Measurements from ENCODE around the gene C2orf68. TPM values are rescaled to one million over a fixed set of nuclear protein-coding genes. Genes with fewer than 3 reads are reported as not detected.

Gene C2orf68
- total and polyA plus RNA-seq, 2 of the 13 experiments (the other 11 are each of a cell fraction or from before 2014, with no cell fraction given): 47.1 to 77.4 TPM

DNA sequence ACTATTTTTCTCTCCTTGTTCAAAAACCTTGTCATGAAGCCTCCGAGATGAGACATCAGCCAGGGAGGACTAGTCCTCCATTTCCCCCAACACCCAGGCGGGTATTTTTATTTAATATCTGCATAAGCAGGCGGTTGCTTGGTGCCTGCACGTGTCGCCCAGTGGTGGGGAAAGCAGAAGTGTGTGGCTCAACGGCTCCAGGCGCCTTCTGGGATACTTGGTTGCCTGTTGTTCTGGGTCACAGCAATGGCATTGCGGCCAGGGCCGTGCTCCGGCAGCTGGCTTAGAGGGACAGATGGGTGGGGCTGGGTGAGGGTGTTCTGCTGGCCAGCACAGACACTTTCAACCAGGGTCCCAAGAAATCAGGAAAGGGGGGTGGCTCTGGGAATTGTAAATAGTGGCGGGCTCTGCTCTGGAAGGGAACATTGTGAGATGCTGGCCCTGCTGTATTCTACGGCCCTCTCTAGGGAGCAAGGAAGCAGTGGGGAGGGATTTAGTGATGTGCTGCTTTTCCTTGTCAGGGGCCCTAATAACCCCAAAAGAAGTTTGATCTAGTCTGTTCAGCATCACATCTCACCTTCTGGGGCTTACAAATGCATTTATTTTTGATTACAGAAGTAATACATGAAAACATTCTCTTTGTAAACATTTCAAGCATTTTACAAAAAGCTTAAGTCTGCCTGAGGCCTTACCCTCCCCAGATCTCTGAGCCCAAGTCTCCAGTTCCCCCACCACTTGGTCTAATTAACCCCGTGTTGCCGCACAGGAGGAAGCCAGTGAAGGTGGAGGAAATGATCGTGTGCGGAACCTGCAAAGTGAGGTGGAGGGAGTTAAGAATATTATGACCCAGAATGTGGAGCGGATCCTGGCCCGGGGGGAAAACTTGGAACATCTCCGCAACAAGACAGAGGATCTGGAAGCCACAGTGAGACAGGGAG lies 33.4 kb downstream of the C2orf68 start:
- no peaks in the 10 kb centered on the region for H3K9me3 ChIP-seq (ENCODE audit: low read length)
- H3K79me2 ChIP-seq (ENCODE audit: insufficient read depth, low read length): peaks cover 12% of the 10 kb centered on the region
- BruUV-seq (replicated peaks): no TSS peak
- ATAC-seq (peak; percentile 65), DNase-seq (ENCODE audit: low spot score) (no peak), FAIRE-seq (no peak)
- 34% methylated on average over 18 of the region's 19 CpGs for WGBS (ENCODE audit: low lambda C conversion rate)
- peak overlapping the region; percentile 64 for H3K27ac ChIP-seq (ENCODE audit: extremely low read length, insufficient read depth, low read length)
- ChIA-PET CTCF (ENCODE audit: low intra/inter-chr PET ratio, low total read pairs) (no interaction called here), POLR2A (interaction anchor here (0.7 to 12.7 kb wide), 22 partner anchors 9 to 179 kb away, joined by 3 to 201 read pairs (median 8); partner anchors contain the start of genes C2orf68, GGCX, MAT2A and RNF181)
- H2AFZ ChIP-seq (ENCODE audit: low read length): peak overlapping the region; percentile 7
- intact Hi-C loops (cut with micrococcal nuclease; ENCODE audit: unreplicated experiment) (no loop called here), in situ Hi-C loops (cut with HindIII; ENCODE audit: extremely low pct_ligation_motif_present, low pct_unique_long_range_greater_than_20kb) (no loop called here)
- H3K4me3 ChIP-seq (replicated peaks in 1 of 3; ENCODE audit: insufficient read depth in 1 of 3, low read depth in 2 of 3, low read length in 3 of 3): peak overlapping the region; percentile 79 to 90 (median 87)
- H3K36me3 ChIP-seq (replicated peaks in 1 of 2; ENCODE audit: control insufficient read depth in 1 of 2, insufficient read depth in 2 of 2, low read length in 2 of 2): peaks cover 0 to 7% of the 10 kb centered on the region in 2 experiments; a peak in 4 of 5 replicates
- peak overlapping the region; percentile 80 for H3K9ac ChIP-seq (ENCODE audit: insufficient read depth, low read depth, low read length)
- peaks cover 60% of the 10 kb centered on the region for H3K4me1 ChIP-seq (ENCODE audit: insufficient read depth, low read length)
- no peaks in the 10 kb centered on the region for H4K20me1 ChIP-seq (ENCODE audit: insufficient read depth, low read length)
- peak overlapping the region; percentile 95 for H3K4me2 ChIP-seq (ENCODE audit: low read depth, low read length)
- H3K27me3 ChIP-seq (ENCODE audit: control insufficient read depth in 1 of 2, insufficient read depth in 2 of 2, low read length in 2 of 2): no peaks in the 10 kb centered on the region; a peak in 1 of 5 replicates
- peak; percentile 30; the same call in 1 of the 2 replicates for TF ChIP-seq ZNF501 (CRISPR knock-in tag; IDR thresholded peaks at IDR 0.05)
- TF ChIP-seq ZNF746 (CRISPR knock-in tag; IDR thresholded peaks at IDR 0.05): 0 out of 2 replicates have a peak, but pooled peaks have one; percentile 5
- TF ChIP-seq ZNF235 (CRISPR knock-in tag; IDR thresholded peaks at IDR 0.05; ENCODE audit: borderline replicate concordance): no peak
- TF ChIP-seq, protein P1, sequence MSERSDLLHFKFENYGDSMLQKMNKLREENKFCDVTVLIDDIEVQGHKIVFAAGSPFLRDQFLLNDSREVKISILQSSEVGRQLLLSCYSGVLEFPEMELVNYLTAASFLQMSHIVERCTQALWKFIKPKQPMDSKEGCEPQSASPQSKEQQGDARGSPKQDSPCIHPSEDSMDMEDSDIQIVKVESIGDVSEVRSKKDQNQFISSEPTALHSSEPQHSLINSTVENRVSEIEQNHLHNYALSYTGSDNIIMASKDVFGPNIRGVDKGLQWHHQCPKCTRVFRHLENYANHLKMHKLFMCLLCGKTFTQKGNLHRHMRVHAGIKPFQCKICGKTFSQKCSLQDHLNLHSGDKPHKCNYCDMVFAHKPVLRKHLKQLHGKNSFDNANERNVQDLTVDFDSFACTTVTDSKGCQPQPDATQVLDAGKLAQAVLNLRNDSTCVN (CRISPR knock-in tag; IDR thresholded peaks at IDR 0.05; ENCODE audit: borderline replicate concordance): no peak
- TF ChIP-seq, protein P2, sequence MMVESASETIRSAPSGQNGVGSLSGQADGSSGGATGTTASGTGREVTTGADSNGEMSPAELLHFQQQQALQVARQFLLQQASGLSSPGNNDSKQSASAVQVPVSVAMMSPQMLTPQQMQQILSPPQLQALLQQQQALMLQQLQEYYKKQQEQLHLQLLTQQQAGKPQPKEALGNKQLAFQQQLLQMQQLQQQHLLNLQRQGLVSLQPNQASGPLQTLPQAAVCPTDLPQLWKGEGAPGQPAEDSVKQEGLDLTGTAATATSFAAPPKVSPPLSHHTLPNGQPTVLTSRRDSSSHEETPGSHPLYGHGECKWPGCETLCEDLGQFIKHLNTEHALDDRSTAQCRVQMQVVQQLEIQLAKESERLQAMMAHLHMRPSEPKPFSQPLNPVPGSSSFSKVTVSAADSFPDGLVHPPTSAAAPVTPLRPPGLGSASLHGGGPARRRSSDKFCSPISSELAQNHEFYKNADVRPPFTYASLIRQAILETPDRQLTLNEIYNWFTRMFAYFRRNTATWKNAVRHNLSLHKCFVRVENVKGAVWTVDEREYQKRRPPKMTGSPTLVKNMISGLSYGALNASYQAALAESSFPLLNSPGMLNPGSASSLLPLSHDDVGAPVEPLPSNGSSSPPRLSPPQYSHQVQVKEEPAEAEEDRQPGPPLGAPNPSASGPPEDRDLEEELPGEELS (CRISPR knock-in tag; IDR thresholded peaks at IDR 0.05): 0 out of 2 replicates have a peak, but pooled peaks have one; percentile 29
- no peak for TF ChIP-seq NR2F2 (IDR thresholded peaks at IDR 0.05; ENCODE audit: borderline replicate concordance, low read depth)
- TF ChIP-seq DMAP1 (CRISPR knock-in tag; IDR thresholded peaks at IDR 0.05): 0 out of 2 replicates have a peak, but pooled peaks have one; percentile 63
- no peak for TF ChIP-seq ZNF616 (CRISPR knock-in tag; IDR thresholded peaks at IDR 0.05; ENCODE audit: low read depth)
- TF ChIP-seq, protein P3, sequence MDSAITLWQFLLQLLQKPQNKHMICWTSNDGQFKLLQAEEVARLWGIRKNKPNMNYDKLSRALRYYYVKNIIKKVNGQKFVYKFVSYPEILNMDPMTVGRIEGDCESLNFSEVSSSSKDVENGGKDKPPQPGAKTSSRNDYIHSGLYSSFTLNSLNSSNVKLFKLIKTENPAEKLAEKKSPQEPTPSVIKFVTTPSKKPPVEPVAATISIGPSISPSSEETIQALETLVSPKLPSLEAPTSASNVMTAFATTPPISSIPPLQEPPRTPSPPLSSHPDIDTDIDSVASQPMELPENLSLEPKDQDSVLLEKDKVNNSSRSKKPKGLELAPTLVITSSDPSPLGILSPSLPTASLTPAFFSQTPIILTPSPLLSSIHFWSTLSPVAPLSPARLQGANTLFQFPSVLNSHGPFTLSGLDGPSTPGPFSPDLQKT (CRISPR knock-in tag; IDR thresholded peaks at IDR 0.05; ENCODE audit: borderline replicate concordance): no peak
- TF ChIP-seq SRSF9 (IDR thresholded peaks at IDR 0.05; ENCODE audit: borderline replicate concordance, insufficient read depth, low read depth, low read length, poor library complexity, severe bottlenecking): no peak
- TF ChIP-seq ZNF678 (CRISPR knock-in tag; IDR thresholded peaks at IDR 0.05): no peak
- TF ChIP-seq ZNF282 (IDR thresholded peaks at IDR 0.05; ENCODE audit: partially characterized antibody): no peak
- TF ChIP-seq, protein P4, sequence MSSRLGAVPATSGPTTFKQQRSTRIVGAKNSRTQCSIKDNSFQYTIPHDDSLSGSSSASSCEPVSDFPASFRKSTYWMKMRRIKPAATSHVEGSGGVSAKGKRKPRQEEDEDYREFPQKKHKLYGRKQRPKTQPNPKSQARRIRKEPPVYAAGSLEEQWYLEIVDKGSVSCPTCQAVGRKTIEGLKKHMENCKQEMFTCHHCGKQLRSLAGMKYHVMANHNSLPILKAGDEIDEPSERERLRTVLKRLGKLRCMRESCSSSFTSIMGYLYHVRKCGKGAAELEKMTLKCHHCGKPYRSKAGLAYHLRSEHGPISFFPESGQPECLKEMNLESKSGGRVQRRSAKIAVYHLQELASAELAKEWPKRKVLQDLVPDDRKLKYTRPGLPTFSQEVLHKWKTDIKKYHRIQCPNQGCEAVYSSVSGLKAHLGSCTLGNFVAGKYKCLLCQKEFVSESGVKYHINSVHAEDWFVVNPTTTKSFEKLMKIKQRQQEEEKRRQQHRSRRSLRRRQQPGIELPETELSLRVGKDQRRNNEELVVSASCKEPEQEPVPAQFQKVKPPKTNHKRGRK (CRISPR knock-in tag; IDR thresholded peaks at IDR 0.05): no peak
- TF ChIP-seq JUND (CRISPR knock-in tag; IDR thresholded peaks at IDR 0.05): no peak
- no peak for TF ChIP-seq TOPORS (CRISPR knock-in tag; IDR thresholded peaks at IDR 0.05)
